HepG2 (cell line): ENCODE results near the gene NAXD. TPM values are rescaled to one million over a fixed set of nuclear protein-coding genes. Genes with fewer than 3 reads are reported as not detected.
A peak's percentile ranks its signal among the peaks of the same experiment; 100 is the strongest.

Experiments used
- AGO1 ChIP-seq: fragments of 200-400 bp; formaldehyde crosslinking; IDR thresholded peaks from 2 replicates; pipeline ENCODE4 v1.6.1; 2017; ENCODE audit warnings: mild to moderate bottlenecking, low read depth, low read length, moderate library complexity; ENCODE audit not compliant: poor library complexity, severe bottlenecking
- ATRX ChIP-seq: sonication (generic); formaldehyde crosslinking; IDR thresholded peaks from 2 replicates; pipeline ENCODE4 v1.4.0; 2020; ENCODE audit warnings: missing genetic modification reagents, borderline replicate concordance
- FOSL2 ChIP-seq: sonication (generic); formaldehyde crosslinking; IDR thresholded peaks from 2 replicates; pipeline ENCODE4 v1.4.0; 2020; ENCODE audit warnings: missing genetic modification reagents
- GATAD2A ChIP-seq: IDR thresholded peaks from 2 replicates; pipeline ENCODE4 v1.6.1; 2016
- HOXD1 ChIP-seq: sonication (generic); formaldehyde crosslinking; IDR thresholded peaks from 2 replicates; pipeline ENCODE4 v1.5.0; 2020; ENCODE audit warnings: missing genetic modification reagents
- KDM1A ChIP-seq: IDR thresholded peaks from 2 replicates; pipeline ENCODE4 v1.6.1; 2016; ENCODE audit warnings: missing compliant biosample characterization
- NFE2L2 ChIP-seq: fragments of 150-350 bp; IDR thresholded peaks from 2 replicates; pipeline ENCODE4 v1.6.1; 2014; ENCODE audit warnings: low read length
- RCOR2 ChIP-seq: IDR thresholded peaks from 2 replicates; pipeline ENCODE4 v1.6.1; 2016; ENCODE audit warnings: missing biosample characterization, missing genetic modification reagents
- RELA ChIP-seq: sonication (generic); formaldehyde crosslinking; IDR thresholded peaks from 2 replicates; pipeline ENCODE4 v1.4.0; 2020; ENCODE audit warnings: missing genetic modification reagents
- SNAI1 ChIP-seq: sonication (generic); formaldehyde crosslinking; IDR thresholded peaks from 2 replicates; pipeline ENCODE4 v1.5.0; 2020; ENCODE audit warnings: mild to moderate bottlenecking, missing genetic modification reagents, borderline replicate concordance
- SOX13 ChIP-seq, 3 experiments: fragments of 450-650 bp in 1 of 3; sonication (generic) in 1 of 3; formaldehyde crosslinking in 1 of 3; IDR thresholded peaks in 2 of 3; conservative IDR thresholded peaks in 1 of 3; 2 replicates each; pipeline versions ENCODE4 v1.5.0 to v1.6.1; 2016 to 2020; ENCODE audit warnings: antibody characterized with exemption in 1 of 3, mild to moderate bottlenecking in 1 of 3, missing compliant biosample characterization in 1 of 3, missing genetic modification reagents in 1 of 3, moderate library complexity in 1 of 3
- ZFP90 ChIP-seq: sonication (generic); formaldehyde crosslinking; IDR thresholded peaks from 2 replicates; pipeline ENCODE4 v1.8.0; 2022; ENCODE audit warnings: missing genetic modification reagents, mild to moderate bottlenecking, inconsistent platforms, borderline replicate concordance
- ZNF30 ChIP-seq: sonication (generic); formaldehyde crosslinking; IDR thresholded peaks from 2 replicates; pipeline ENCODE4 v1.5.0; 2020; ENCODE audit warnings: mild to moderate bottlenecking, missing genetic modification reagents
- ZNF720 ChIP-seq: sonication (generic); formaldehyde crosslinking; IDR thresholded peaks from 2 replicates; pipeline ENCODE4 v1.4.0; 2020; ENCODE audit warnings: missing genetic modification reagents
- ZNF761 ChIP-seq: sonication (generic); formaldehyde crosslinking; conservative IDR thresholded peaks from 2 replicates; pipeline ENCODE4 v1.4.0; 2020; ENCODE audit warnings: mild to moderate bottlenecking, missing genetic modification reagents
- ZNF768 ChIP-seq: sonication (generic); formaldehyde crosslinking; IDR thresholded peaks from 2 replicates; pipeline ENCODE4 v1.4.0; 2020; ENCODE audit warnings: missing genetic modification reagents
- ZSCAN12 ChIP-seq: sonication (generic); formaldehyde crosslinking; IDR thresholded peaks from 2 replicates; pipeline ENCODE4 v1.9.0; 2021; ENCODE audit warnings: mild to moderate bottlenecking, missing genetic modification reagents
- polyA plus RNA-seq, 8 experiments: library from polyadenylated mRNA; depleted of rRNA in 3 of 8; stranded (reverse) in 7 of 8; unstranded in 1 of 8; fragments of >200 nt; fragmentation: Illumina TruSeq in 4 of 8; extraction: Trizol in 4 of 8; gene quantifications; 2 replicates each; pipeline versions ENCODE4 v1.2.1 to v1.2.3, GENCODE V29; 2011 to 2016; ENCODE audit warnings: low read depth in 4 of 8, missing spikeins in 1 of 8, mixed read lengths in 1 of 8; ENCODE audit not compliant: insufficient read depth in 1 of 8
- total RNA-seq, 5 experiments: library from RNA; depleted of rRNA; stranded (reverse); fragments of >200 nt; fragmentation: Illumina TruSeq; extraction: Trizol; gene quantifications; 2 replicates each; pipeline ENCODE4 v1.2.3, GENCODE V29; 2016; ENCODE audit warnings: low read depth in 1 of 5
- TF ChIP-seq, protein P1 (sequence below): sonication (generic); formaldehyde crosslinking; IDR thresholded peaks from 2 replicates; pipeline ENCODE4 v1.9.0; 2022; ENCODE audit warnings: low read depth, missing genetic modification reagents
- TF ChIP-seq, protein P2 (sequence below): sonication (generic); formaldehyde crosslinking; IDR thresholded peaks from 2 replicates; pipeline ENCODE4 v1.4.0; 2020; ENCODE audit warnings: low read depth, missing genetic modification reagents
- TF ChIP-seq, protein P3 (sequence below): sonication (generic); formaldehyde crosslinking; IDR thresholded peaks from 2 replicates; pipeline ENCODE4 v1.4.0; 2020; ENCODE audit warnings: missing genetic modification reagents

Gene NAXD
- total and polyA plus RNA-seq, 2 of the 13 experiments (the other 11 are each of a cell fraction or from before 2014, with no cell fraction given), result 19.0 to 23.2 TPM

DNA sequence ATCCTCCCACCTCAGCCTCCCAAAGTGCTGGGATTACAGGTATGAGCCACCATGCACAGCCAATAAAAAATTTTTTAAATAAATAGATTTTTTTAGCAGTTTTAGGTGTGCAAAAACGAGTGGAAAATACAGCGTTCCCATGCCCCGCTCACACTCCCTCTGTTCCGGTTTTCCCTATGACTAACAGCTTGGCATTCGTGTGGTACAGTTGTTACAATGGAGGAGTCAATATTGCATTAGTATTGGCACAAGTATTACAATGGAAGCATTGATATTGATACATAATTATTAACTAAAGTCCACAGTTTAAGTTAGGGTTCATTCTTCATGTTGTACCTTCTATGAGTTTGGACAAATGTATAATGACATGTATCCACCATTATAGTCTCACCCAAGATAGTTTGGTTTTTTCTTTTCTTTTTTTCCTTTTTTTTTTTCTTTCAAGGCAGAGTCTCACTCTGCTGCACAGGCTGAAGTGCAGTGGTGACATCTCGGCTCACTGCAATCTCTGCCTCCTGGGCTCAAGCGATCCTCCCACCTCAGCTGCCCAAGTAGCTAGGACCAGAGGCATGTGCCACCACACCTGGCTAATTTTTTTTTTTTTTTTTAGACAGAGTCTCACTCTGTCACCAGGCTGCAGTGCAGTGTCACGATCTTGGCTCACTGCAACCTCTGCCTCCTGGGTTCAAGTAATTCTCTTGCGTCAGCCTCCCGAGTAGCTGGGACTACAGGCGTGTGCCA is 38.4 kb upstream of the NAXD start (continued):
- TF ChIP-seq, protein P1, sequence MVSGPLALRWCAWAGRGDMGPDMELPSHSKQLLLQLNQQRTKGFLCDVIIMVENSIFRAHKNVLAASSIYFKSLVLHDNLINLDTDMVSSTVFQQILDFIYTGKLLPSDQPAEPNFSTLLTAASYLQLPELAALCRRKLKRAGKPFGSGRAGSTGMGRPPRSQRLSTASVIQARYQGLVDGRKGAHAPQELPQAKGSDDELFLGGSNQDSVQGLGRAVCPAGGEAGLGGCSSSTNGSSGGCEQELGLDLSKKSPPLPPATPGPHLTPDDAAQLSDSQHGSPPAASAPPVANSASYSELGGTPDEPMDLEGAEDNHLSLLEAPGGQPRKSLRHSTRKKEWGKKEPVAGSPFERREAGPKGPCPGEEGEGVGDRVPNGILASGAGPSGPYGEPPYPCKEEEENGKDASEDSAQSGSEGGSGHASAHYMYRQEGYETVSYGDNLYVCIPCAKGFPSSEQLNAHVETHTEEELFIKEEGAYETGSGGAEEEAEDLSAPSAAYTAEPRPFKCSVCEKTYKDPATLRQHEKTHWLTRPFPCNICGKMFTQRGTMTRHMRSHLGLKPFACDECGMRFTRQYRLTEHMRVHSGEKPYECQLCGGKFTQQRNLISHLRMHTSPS (CRISPR knock-in tag), result peak; percentile 79
- TF ChIP-seq KDM1A (CRISPR knock-in tag) (no peak), HOXD1 (CRISPR knock-in tag) (no peak), ZSCAN12 (CRISPR knock-in tag) (no peak), ZNF720 (no peak), ZNF761 (CRISPR knock-in tag) (no peak), SOX13 (IDR thresholded peaks at IDR 0.05) (0 out of 2 replicates have a peak, but pooled peaks have one; percentile 38), SOX13 (CRISPR knock-in tag; conservative IDR thresholded peaks at IDR 0.05 in 1 of 2, IDR thresholded peaks at IDR 0.05 in 1 of 2) (peak in 1 of 2 experiments; percentile 94; a peak in 2 of 4 replicates), NFE2L2 (no peak), GATAD2A (CRISPR knock-in tag) (peak; percentile 78), RELA (CRISPR knock-in tag) (no peak), ZNF30 (CRISPR knock-in tag) (no peak), ATRX (no peak), ZFP90 (CRISPR knock-in tag) (no peak), RCOR2 (CRISPR knock-in tag) (no peak), AGO1 (no peak), SNAI1 (CRISPR knock-in tag) (no peak), FOSL2 (CRISPR knock-in tag) (peak; percentile 95), ZNF768 (no peak)
- TF ChIP-seq, protein P2, sequence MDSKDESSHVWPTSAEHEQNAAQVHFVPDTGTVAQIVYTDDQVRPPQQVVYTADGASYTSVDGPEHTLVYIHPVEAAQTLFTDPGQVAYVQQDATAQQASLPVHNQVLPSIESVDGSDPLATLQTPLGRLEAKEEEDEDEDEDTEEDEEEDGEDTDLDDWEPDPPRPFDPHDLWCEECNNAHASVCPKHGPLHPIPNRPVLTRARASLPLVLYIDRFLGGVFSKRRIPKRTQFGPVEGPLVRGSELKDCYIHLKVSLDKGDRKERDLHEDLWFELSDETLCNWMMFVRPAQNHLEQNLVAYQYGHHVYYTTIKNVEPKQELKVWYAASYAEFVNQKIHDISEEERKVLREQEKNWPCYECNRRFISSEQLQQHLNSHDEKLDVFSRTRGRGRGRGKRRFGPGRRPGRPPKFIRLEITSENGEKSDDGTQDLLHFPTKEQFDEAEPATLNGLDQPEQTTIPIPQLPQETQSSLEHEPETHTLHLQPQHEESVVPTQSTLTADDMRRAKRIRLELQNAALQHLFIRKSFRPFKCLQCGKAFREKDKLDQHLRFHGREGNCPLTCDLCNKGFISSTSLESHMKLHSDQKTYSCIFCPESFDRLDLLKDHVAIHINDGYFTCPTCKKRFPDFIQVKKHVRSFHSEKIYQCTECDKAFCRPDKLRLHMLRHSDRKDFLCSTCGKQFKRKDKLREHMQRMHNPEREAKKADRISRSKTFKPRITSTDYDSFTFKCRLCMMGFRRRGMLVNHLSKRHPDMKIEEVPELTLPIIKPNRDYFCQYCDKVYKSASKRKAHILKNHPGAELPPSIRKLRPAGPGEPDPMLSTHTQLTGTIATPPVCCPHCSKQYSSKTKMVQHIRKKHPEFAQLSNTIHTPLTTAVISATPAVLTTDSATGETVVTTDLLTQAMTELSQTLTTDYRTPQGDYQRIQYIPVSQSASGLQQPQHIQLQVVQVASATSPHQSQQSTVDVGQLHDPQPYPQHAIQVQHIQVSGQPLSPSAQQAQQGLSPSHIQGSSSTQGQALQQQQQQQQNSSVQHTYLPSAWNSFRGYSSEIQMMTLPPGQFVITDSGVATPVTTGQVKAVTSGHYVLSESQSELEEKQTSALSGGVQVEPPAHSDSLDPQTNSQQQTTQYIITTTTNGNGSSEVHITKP (CRISPR knock-in tag), result no peak
- TF ChIP-seq, protein P3, sequence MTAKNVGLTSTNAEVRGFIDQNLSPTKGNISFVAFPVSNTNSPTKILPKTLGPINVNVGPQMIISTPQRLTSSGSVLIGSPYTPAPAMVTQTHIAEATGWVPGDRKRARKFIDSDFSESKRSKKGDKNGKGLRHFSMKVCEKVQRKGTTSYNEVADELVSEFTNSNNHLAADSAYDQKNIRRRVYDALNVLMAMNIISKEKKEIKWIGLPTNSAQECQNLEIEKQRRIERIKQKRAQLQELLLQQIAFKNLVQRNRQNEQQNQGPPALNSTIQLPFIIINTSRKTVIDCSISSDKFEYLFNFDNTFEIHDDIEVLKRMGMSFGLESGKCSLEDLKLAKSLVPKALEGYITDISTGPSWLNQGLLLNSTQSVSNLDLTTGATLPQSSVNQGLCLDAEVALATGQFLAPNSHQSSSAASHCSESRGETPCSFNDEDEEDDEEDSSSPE (CRISPR knock-in tag), result no peak
